Stimulated activated CD8-positive, alpha-beta memory T cell treated with anti-CD3 and anti-CD28 coated beads, Interleukin-2, amount 100 ng/mL, for 1 hour (primary cell): ENCODE results near the gene GRID2.
"Not testable (repeated sequence)": the region's sequence is repeated elsewhere in the genome, so short reads cannot be mapped to it uniquely, and the experiment has no call there.

Experiments
- DNase-seq, 2 donors: peaks; one replicate each; pipeline ENCODE4 v3.0.0-alpha.2; 2020; ENCODE audit warnings: low read depth in 2 of 2

The GRID2 gene

GRCh38 chr4:92305148-92305877 is 1.5 kb downstream of the GRID2 start:
- no peak for DNase-seq

DNA sequence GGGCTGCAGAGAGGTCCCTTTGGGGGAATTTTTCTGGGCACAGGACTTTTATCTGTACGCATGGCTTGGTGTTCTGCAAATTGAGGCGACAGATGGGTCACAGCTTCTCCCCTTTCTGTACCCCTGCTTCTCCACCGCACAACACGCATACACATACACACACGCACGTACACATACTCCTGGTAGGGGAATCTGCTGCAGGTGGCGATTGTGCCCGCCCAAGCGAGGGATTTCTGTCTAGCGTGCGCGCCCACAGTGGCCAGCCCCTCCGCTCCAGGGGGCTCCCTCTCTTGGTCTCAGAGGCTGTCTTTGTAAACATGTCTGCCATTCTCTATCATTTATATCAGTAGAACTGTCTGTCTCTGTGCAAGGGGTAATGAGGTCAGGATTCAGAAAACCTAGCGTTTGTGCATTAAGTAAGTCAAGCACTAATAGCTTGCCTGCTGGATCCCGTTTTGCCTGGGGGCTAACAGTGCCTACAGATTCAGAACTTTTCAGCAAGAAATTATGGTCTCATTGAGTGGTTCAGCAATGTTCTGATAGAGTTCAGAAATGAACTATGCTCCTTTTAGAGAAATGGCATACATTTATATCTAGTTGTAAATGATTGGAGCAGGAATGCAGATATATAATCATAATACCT is 2.2 kb downstream of the GRID2 start:
- no peak for DNase-seq

GRCh38 chr4:92307181-92307580 is 3.4 kb downstream of the GRID2 start:
- DNase-seq, result no peak

- no peak for DNase-seq
These were observed 4.1 kb downstream of the GRID2 start for GRCh38 chr4:92307866-92308265.

GRCh38 chr4:92317047-92317446 is 13.3 kb downstream of the GRID2 start:
- DNase-seq, result no peak

DNA sequence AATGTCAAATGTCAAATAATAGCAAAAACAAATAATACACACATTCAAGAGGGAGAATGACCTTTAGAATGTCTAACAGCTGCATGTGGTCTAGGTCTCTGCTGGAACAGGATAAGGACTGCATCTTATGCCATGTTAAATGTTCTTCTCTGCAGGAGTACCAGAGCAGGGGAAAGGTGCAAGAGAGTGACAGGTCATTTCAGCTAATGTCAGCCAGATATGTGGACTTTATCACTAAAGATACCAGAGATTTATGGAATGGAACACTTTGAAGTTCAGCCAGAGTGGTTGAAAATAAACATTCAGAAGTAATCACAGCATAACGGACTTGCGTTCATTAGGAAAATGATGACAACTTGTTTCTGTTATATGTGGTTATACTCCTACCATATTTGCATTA is 24.3 kb downstream of the GRID2 start:
- no peak for DNase-seq

- no peak for DNase-seq
These were observed 29.2 kb downstream of the GRID2 start for GRCh38 chr4:92333016-92333415.

DNA sequence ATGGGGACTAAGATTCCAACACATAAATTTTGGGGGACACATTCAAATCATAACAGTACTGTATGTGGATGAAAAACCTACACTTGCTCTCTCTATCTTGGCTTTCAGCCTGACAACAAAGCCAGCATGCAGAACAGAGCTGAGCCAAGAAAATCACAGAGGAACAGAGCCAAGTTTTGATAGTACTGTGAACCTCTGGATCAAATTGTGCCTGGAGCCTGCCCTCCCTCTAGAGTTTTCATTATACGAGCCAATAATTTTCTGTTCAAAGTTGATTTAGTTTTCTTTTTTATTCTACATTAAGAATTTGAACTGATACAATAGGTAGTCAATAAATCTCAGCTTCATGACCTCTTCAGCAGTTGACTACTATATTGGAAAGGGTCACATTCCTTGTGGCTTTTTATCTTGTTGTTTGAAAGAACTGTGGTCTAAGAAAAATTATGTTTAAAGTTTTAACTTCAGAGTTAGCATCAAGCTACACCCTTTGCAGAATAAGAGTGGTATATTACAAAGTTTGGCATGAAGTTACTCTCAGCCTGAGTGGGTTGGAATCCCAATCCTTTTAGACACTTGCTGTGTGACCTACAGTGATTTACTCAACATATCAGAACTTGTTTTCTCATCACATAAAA is 31.1 kb downstream of the GRID2 start:
- no peak for DNase-seq

DNA sequence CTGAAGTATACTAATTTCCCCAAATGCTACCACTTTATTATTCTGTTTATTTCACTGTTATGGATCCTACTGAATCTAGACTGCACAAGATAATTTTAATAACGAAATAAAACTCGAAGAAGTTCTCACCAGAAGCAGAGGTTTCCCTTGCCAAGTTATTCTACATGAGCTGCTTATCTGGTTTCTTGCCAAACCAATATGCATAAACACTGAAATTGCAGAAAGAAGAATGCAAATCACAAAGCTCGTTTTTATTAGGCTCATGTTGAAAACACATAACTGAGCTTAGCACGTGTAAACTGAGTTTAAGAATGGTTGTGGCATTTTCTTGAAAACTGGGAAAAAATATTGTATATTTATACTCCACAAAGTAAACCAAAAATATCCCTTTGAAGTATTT is 35.9 kb downstream of the GRID2 start:
- DNase-seq, result no peak

DNA sequence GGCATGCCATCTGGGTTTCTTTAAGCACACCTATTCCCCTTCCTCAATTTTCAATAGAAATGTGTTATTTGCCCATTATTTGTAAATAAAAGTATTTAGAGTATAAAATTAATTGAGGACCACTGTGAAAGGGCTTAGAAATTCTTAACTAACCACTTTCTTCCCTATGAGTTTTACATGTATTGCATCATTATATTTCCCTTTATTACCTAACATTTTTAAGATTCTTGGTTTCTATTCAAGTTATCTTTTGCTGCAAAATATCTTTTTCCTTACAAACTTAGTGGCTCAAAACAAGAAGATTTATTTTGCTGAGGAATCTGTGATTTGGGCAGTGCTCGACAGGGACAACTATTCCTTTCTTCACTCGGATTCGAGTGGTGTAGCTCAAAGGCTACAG is 40.5 kb downstream of the GRID2 start:
- DNase-seq, result no peak

DNA sequence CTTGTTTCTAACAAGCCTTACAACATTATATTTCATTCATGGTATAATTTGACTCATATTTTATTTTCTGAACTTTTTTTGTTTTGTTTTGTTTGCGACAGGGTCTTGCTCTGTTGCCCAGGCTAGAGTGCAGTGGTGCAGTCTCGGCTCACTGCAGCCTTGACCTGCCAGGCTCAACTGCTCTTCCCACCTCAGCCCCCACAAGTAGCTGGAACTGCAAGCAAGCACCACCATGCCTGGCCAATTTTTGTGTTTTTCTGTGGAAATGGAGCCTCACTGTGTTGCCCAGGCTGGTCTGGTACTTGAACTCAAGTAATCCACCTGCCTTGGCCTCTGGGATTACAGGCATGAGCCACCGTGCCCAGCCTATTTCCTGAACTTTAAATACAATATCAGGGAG is 42.5 kb downstream of the GRID2 start:
- DNase-seq, result no peak

DNA sequence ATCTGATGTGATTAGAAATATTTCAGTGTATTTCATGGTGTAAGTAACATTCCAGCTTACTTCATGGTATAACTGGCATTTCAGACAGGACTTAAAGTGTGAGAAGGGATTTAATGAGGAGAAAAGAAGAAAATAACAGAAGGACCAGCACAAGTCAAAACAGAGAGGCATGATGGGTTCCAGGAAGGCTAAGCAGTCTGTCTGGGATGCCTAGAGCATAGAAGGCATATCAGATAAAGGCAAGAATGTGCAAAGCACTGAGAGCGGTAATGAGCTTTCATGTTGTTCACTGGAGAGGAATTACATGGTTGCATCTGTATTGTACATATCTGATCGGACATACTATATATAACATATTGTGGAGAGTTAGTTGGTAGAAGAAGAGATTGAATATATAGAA is 54.2 kb downstream of the GRID2 start:
- no peak for DNase-seq

DNA sequence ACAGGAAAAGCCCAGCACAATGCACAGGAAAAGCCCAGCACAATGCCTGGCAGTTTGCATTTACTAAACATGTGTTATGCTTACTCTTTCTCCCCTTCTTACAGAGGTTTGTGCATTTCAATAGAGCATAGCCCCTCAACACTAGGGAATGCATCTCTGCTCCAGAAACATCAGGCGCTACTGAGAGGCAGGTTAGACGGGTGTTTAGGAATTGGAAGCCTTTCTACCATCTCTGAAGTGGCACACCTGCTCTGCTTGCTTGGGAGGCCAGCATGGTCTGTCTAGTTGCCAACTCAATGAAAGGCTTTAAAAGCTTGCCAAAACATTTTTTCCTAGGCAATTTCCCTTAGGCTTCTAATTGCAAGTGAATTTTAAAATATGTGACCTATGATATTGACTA is 55.7 kb downstream of the GRID2 start:
- no peak for DNase-seq

DNA sequence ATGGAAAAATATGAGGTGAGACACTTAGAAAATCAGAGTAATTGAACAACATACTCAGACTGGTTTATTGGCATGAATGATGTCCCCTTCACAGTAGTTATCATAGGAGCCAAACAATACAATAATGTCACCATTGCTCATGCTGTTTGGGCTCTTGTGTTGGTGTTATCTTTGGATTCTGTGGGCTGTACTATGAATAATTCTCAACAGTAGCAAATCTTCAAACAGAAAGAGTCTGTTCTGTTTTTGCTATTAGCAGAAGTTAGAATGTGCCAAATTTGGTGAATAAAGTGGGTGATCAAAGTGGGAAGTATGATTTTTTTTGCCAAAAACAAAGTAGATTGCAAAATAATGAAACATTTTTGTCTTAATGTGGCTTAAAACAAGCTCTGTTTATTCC is 58.3 kb downstream of the GRID2 start:
- no peak for DNase-seq

- no peak for DNase-seq
These were observed 64.9 kb downstream of the GRID2 start for GRCh38 chr4:92368653-92369052.

GRCh38 chr4:92381616-92382015 is 77.8 kb downstream of the GRID2 start:
- DNase-seq, result no peak

DNA sequence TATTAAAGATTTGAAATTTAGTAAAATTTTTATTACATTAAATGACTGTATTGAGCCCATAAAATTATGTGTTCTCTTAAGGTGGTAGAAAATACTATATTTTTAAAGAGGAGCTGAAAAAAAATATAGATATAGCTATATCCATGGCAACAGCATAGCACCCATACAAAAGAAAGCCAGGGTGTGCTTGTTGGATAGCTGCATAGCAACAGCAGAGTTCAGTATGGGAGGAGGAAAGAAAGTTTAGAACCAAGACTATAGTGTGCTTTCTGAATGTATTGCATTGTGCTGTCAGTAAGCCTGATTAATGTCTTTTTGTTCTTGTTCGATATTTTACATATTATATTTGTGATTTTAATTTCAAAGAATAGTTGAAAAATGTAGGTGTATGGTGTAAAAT is 78.4 kb downstream of the GRID2 start:
- DNase-seq, result no peak

DNA sequence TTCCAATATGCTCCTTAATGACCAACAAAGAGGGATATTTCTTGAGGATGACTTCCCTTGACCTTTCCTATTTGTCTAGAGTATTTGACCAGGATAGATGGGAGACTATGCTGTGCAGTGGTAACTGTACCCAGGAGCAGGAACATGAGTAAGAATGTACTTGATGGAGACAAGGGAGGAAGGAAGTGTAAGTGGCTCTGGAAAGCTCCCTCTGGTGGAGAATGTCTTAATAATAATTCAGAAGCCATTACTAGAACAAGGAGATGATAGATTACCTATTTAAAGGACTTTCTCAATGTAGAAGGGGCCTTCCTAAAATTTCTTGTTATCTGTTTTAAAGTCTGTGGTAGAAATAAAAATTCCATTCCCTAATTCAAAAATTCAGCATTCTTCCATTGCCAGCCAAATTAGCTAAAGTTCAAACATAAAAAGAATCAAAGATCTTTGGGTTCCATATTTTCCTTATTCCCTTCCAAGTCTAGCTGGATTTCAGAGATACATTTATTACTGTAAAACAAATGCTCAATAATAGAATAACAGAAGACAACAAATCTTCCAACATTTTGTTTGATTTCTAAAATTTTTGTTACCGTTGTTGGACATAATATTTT is 83.8 kb downstream of the GRID2 start:
- no peak for DNase-seq

DNA sequence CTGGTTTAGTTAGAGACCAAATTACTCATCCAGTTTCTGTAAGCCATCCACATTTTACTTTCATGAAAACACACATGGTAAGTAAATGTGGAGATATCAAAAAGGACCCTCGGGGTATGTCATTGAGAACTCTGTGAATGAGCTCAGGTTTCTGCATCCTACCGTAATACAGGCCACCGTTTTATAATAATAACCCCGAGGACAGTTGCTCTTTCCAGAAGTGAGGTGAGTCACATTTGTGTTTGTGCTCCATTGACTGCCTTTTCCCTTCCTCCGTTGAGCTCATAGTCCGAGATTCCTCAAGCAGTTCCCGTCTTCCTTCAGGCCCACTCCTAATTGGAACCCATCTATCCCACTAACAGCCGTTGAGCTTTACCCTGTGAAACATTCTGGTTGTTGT is 95.3 kb downstream of the GRID2 start:
- no peak for DNase-seq

- not testable (repeated sequence) for DNase-seq
These were observed 99.8 kb downstream of the GRID2 start for GRCh38 chr4:92403525-92403924.

DNA sequence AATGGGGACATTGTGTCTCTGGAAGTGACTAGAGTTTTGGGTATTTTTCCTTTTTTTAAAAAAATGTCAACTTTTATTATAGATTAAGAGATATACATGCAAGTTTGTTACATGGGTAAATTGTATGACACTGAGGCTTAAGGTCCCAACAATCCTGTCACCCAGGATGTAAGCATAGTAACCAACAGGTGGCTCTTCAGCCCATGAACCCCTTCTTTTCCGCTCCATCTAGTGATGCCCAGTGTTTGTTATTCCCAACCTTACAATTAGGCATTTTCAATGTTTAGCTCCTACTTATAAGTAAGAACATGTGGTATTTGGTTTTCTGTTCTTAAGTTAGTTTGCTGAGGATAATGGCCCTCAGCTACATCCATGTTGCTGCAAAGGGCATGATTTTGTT is 102.7 kb downstream of the GRID2 start:
- DNase-seq, result no peak

- no peak for DNase-seq
These were observed 118.2 kb downstream of the GRID2 start for GRCh38 chr4:92421920-92422319.

DNA sequence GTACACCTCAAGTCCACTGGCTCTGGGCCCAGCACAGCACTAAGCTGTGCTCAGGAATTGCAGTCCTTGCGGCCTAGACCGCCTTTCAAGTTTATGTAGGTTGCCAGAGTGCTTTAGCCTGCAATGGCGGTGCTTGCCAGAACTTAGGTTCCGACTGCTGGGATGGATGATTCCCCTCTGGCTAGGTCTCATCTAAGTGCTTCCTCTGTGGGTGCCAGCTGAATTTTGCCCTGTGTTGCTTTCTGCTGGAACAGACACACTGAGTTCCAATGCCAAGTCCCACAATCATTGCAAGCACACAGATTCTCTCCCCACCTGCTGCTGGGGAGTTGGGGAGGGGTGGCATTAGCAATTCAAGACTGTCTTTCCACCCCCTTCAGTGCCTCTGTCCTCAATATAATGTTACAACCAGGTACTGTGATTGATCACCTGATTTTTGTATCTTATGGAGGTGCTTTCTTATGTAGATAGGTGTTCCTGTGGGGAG is 129.5 kb downstream of the GRID2 start:
- no peak for DNase-seq
